Lower lobe of right lung (tissue), 2 donors: ENCODE measurements around the gene APOA5. TPM values are rescaled to one million over a fixed set of nuclear protein-coding genes. Genes with fewer than 3 reads are reported as not detected.

ENCODE experiments used
- ATAC-seq, 2 donors: fragments of 200-7000 bp; cut with Tn5 transposase; one replicate each; pipeline ENCODE4 v1.9.1; 2020 to 2022; ENCODE audit warnings: mild to moderate bottlenecking in 2 of 2, moderate library complexity in 2 of 2
- DNase-seq: peaks from one replicate; pipeline ENCODE4 v3.0.0-alpha.2; 2020
- H3K27ac ChIP-seq: fragments of 200-600 bp; one replicate; pipeline ENCODE4 v1.8.0; 2022
- H3K27me3 ChIP-seq: fragments of 200-600 bp; one replicate; pipeline ENCODE4 v1.8.0; 2022; ENCODE audit warnings: low read depth
- H3K36me3 ChIP-seq: fragments of 200-600 bp; one replicate; pipeline ENCODE4 v1.8.0; 2022; ENCODE audit warnings: mild to moderate bottlenecking
- H3K4me1 ChIP-seq: fragments of 200-600 bp; one replicate; pipeline ENCODE4 v1.8.0; 2022
- H3K4me3 ChIP-seq: fragments of 200-600 bp; one replicate; pipeline ENCODE4 v1.8.0; 2022; ENCODE audit warnings: mild to moderate bottlenecking
- H3K9me3 ChIP-seq: fragments of 200-600 bp; one replicate; pipeline ENCODE4 v1.8.0; 2022
- intact Hi-C: fragments of 100-400 bp; cut with DNase I; formaldehyde crosslinking; loops from one replicate; pipeline ENCODE4 v1.11.0; 2022
- long read RNA-seq: library from polyadenylated mRNA; unstranded; transcript quantifications from one replicate; pipeline ENCODE4 v2.0.0, GENCODE V29; 2021
- total RNA-seq: library from RNA; stranded (reverse); fragmentation: NEBNext Ultra II Directional; extraction: Animal tissue kit (Norgen Biotek cat#: 25700); gene quantifications from one replicate; pipeline ENCODE4 v1.2.1, GENCODE V29; 2021
- TF ChIP-seq, protein P1 (sequence below): fragments of 200-600 bp; IDR thresholded peaks from one replicate; pipeline ENCODE4 v1.8.0; 2022; ENCODE audit warnings: antibody characterized with exemption, mild to moderate bottlenecking
- donor health status: DM: no; HTN: yes; CAD: no; lungs with severe emphysema.

The APOA5 gene, protein sequence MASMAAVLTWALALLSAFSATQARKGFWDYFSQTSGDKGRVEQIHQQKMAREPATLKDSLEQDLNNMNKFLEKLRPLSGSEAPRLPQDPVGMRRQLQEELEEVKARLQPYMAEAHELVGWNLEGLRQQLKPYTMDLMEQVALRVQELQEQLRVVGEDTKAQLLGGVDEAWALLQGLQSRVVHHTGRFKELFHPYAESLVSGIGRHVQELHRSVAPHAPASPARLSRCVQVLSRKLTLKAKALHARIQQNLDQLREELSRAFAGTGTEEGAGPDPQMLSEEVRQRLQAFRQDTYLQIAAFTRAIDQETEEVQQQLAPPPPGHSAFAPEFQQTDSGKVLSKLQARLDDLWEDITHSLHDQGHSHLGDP
- total RNA-seq: 0.41 TPM
- long read RNA-seq: 0 reads

- no peak for DNase-seq
- TF ChIP-seq, protein P1, sequence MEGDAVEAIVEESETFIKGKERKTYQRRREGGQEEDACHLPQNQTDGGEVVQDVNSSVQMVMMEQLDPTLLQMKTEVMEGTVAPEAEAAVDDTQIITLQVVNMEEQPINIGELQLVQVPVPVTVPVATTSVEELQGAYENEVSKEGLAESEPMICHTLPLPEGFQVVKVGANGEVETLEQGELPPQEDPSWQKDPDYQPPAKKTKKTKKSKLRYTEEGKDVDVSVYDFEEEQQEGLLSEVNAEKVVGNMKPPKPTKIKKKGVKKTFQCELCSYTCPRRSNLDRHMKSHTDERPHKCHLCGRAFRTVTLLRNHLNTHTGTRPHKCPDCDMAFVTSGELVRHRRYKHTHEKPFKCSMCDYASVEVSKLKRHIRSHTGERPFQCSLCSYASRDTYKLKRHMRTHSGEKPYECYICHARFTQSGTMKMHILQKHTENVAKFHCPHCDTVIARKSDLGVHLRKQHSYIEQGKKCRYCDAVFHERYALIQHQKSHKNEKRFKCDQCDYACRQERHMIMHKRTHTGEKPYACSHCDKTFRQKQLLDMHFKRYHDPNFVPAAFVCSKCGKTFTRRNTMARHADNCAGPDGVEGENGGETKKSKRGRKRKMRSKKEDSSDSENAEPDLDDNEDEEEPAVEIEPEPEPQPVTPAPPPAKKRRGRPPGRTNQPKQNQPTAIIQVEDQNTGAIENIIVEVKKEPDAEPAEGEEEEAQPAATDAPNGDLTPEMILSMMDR: no peak
- Histone ChIP-seq H3K4me3 (peak within 1 kb of the TSS; percentile 19), H3K4me1 (peaks cover 26% of the 10 kb centered on the region), H3K36me3 (peaks cover under 1% of the 10 kb centered on the region), H3K27me3 (no peaks in the 10 kb centered on the region), H3K9me3 (no peaks in the 10 kb centered on the region), H3K27ac (no peak within 1 kb of the TSS)
- intact Hi-C loops: no loop called here
- ATAC-seq: no peak
Observed at GRCh38 chr11:116791813-116792143, at the start of gene APOA5. TSS of gene APOA5 (minus strand) at chr11:116791879. CDS start at chr11:116791860, 19 bp downstream.

DNA sequence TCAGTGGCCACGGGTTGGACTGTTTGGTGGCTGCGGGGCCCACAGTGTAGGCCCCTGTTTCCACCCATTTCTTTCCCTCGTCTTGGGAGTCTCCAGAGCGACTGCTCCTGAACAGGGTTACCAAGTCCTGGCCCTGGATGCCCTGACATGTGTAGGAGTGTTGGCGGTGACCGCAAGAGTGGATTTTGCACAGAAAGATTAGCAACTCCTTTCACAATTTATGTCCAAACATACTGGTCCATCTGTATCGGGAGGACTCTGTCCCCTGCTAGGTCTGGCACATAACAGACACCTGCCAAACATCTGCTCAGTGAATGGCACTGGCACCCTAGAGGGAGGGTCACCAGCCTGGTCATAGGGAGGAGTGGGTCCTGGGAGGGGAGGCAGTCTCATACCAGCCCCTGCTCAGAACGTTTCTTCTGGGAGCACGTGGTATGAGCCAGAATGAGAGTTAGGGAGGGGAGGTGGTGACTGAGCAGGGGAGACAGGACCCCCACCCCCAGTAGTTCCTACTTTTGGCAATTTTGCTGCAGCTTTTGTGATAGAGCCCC lies 49.1 kb upstream of the APOA5 start:
- Histone ChIP-seq H3K4me1 (peaks cover 27% of the 10 kb centered on the region), H3K36me3 (peaks cover 33% of the 10 kb centered on the region), H3K9me3 (no peaks in the 10 kb centered on the region), H3K4me3 (no peak overlapping the region), H3K27me3 (no peaks in the 10 kb centered on the region), H3K27ac (no peak overlapping the region)
- TF ChIP-seq, protein P1: no peak
- DNase-seq (no peak), ATAC-seq (no peak)
- intact Hi-C loops: no loop called here

DNA sequence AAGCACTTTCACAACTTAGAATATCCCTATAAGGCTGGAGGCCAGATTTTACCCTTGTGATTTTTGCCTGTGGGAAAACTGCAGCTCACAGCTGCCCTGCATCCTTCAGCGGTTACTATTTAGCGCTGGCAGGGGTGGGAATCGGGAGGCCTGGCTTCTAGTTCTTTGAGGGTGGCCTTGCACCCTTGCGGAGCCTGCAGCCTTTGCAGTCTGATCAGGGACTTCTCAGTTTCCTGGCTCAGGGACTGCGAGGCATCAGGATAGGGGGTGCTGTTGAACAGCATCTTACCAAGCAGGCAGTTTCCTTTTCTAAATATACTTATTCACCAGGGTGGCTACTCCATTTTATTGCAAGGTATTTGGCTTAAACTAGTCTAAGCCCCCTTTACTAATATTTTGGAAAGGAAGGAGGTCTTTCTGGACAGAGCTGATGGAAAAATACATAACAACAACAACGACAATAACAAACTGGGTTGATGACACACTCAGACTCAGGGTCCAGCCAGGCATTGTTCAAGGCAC lies 48.6 kb upstream of the APOA5 start:
- ATAC-seq (no peak), DNase-seq (no peak)
- Histone ChIP-seq H3K36me3 (peaks cover 28% of the 10 kb centered on the region), H3K4me1 (peaks cover 33% of the 10 kb centered on the region), H3K9me3 (no peaks in the 10 kb centered on the region), H3K4me3 (no peak overlapping the region), H3K27me3 (no peaks in the 10 kb centered on the region), H3K27ac (no peak overlapping the region)
- intact Hi-C loops: no loop called here
- TF ChIP-seq, protein P1: peak; percentile 8

- H3K36me3 ChIP-seq: peaks cover 12% of the 10 kb centered on the region
- no peak overlapping the region for H3K27ac ChIP-seq
- intact Hi-C loops: no loop called here
- TF ChIP-seq, protein P1: no peak
- no peaks in the 10 kb centered on the region for H3K9me3 ChIP-seq
- H3K4me3 ChIP-seq: no peak overlapping the region
- no peak for ATAC-seq
- no peak for DNase-seq
- peaks cover 41% of the 10 kb centered on the region for H3K4me1 ChIP-seq
- H3K27me3 ChIP-seq: no peaks in the 10 kb centered on the region
Observed at GRCh38 chr11:116838321-116839084, 46.8 kb upstream of the APOA5 start.

DNA sequence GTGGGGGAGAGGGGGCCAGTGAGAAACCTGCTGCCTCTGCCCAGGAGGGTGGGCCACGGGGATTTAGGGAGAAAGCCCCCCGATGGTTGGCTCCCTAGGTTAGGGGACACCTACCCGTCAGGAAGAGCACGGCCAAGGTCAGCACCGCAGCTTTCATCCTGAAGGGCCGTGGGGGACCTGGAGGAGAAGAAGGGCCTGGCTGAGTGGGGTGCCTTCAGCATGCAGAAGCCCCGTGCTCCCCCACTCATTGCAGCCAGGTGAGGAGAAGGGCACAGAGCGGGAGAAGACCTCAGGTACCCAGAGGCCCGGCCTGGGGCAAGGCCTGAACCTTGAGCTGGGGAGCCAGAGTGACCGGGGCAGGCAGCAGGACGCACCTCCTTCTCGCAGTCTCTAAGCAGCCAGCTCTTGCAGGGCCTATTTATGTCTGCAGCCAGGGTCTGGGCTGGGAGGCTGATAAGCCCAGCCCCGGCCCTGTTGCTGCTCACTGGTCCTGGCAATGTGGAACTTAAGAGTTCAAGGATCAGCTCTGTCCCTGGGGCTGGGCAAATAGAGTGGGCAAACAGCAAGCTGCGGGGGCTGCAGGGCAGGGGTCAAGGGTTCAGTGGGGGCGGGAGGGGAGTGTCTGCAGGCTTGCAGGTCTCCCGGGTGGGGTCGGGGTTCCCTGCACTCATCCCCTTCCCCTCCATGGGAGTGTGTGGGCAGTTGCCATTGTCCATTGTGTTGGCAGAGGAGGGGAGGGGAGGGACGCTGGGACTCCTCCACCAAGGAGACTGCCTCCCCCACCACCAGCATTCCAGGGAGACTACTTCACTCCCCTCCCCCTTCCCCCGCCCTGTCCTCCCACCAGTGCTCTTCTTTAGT lies 45.8 kb upstream of the APOA5 start, which contains the start of gene APOA1:
TSS of gene APOA1 (minus strand) at position 392 of the 861 bp plus-strand sequence. CDS start at position 157, 235 bp downstream.
- H3K4me1 ChIP-seq: peaks cover 41% of the 10 kb centered on the region
- H3K27ac ChIP-seq: peak within 1 kb of the TSS; percentile 88
- peaks cover 2% of the 10 kb centered on the region for H3K36me3 ChIP-seq
- no peak for ATAC-seq
- no peaks in the 10 kb centered on the region for H3K27me3 ChIP-seq
- no peaks in the 10 kb centered on the region for H3K9me3 ChIP-seq
- H3K4me3 ChIP-seq: peak within 1 kb of the TSS; percentile 54
- intact Hi-C loops: no loop called here
- no peak for DNase-seq
- TF ChIP-seq, protein P1: no peak
